Inferior parietal cortex (tissue), 1 donor: ENCODE data around the gene CRYBB1.

Experiments used
- DNase-seq: peaks from one replicate; pipeline ENCODE4 v3.0.0-alpha.2; 2016; ENCODE audit errors: extremely low spot score

CRYBB1 gene

DNA sequence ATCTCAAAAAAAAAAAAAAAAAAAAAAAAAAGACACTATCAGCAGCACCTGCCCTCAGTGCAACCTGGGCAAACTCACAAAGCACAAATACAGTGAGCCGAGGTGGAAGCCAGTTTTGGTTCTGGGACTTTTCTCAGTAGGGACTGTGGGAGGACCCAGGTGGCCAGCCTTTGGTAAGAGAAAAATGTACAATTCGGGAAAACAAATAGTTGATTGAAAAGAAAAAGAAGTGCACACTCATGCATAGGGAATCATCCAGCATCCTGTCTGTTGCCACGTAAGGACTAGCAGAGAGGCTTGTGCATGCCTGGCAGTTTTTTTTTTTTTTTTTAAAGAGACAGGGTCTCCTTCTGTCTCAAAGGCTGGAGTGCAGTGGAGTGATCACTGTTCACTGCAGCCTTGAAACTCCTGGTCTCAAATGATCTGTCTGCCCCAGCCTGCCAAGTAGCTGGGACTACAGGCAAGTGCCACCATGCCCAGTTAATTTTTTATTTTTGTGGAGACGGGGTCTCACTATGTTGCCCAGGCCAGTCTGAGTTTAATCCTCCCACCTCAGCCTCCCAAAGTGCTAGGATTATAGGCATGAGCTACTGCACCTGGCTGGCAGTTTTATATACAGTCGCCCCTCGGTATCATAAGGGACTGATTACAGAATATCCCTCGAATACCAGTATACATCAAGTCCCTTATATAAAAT is 64.6 kb downstream of the CRYBB1 start:
- DNase-seq: no peak

DNA sequence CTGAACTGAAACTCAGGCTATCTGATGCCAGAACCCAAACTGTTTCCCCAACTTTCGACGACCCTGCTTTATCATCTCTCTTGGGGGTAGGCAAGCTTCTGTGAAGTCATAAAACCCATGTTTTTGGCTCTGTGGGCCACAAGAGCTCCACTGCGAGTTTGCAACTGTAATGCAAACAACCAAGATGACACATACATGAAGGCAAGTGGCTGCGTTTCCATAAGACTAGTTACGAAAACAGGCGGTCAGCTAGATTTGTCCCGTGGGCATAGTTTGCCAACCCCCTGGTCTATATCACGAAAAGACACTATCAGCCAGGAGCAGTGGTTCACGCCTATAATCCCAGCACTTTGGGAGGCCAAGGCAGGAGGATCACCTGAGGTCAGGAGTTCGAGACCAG is 65.4 kb downstream of the CRYBB1 start:
- DNase-seq: no peak

DNA sequence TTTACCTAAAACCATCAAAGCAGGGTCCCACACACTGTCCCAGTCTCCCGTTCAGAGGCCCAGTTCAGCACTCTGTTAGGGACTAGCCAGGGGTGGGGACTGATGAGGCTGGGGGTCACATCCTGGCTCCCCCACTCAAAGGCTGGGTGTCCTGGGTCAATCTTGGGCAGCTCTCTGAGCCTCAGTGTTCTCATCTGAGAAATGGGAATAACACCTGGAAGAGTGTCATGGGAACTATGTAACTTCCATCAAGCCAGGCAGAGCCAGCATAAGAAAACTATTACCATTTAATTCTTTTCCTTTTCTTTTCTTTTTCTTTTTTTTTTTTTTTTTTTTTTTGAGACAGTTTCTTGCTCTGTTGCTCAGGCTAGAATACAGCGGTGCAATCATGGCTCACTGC is 66.3 kb downstream of the CRYBB1 start:
- no peak for DNase-seq

DNA sequence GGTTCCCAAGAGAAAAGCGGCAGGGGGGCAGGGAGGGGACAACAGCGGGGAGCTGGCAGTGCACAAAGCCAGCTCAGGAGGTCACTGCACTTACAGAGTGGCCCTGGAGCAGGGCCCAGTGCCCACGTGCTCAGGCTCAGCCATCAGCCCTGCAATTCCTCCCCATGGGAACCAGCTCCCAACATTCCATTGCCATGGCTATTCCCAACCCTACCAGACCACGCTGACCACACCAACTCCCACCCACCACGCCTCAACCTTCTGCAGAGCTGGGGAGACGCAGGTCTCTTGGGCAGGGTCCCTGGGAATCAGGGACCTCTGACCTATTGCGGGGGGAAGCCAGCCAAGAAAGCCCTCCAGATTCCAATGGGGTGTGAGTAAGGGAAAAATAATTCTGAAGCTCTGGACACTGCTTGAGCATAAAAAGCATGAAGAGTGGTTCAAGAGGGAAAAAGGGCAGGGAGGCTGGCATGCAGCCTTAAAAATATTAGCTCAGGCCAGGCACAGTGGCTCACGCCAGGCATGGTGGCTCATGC is 67.3 kb downstream of the CRYBB1 start:
- no peak for DNase-seq

DNA sequence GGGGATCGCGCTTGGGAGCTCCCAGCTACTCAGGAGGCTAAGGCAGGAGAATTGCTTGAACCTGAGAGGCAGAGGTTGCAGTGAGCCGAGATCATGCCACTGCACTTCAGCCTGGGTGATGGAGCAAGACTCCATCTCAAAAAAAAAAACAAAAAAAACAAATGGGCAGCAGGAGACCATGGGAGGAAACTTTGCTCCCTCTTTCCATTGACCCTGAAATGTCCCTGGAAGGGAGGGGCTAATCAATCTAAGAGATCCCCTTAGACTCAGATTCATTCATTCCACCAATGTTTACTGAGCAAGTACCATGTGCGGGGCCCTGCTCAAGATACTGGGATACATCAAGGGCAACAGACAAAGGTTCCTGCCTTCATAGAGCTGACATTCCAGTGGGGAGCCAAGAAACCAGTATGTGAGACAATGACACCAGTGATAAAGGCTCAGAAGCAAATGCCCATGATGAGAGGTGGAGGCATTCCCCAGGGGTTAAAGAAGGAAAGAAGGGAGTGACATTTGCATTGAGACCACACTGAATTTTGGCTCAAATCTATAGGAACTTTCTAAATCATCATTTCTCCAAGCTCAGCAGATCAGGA is 67.8 kb downstream of the CRYBB1 start:
- no peak for DNase-seq
